GM12878 (cell line): Measurements from ENCODE around the gene B4GALT5. TPM values are rescaled to one million over a fixed set of nuclear protein-coding genes. Genes with fewer than 3 reads are reported as not detected.

ENCODE experiments used
- ATAC-seq: fragments of 200-7000 bp; cut with Tn5 transposase; 3 replicates; pipeline ENCODE4 v1.9.1; 2020; ENCODE audit warnings: mild to moderate bottlenecking, moderate library complexity
- BruUV-seq: library from RNA; stranded (reverse); fragments of 400-500 nt; replicated peaks from 2 replicates; lab custom pipeline; 2021; lab: Mats Ljungman, UMichigan
- CTCF ChIA-PET: fragments of 300-600 bp; sonication (Branson Sonifier 250); formaldehyde crosslinking; extraction: SDS; loops from one replicate; lab custom pipeline; 2021; ENCODE audit warnings: inconsistent platforms; lab: Yijun Ruan, JAX
- POLR2A ChIA-PET: fragments of 350-600 bp; formaldehyde crosslinking; extraction: SDS; loops from one replicate; lab custom pipeline; 2021; ENCODE audit warnings: inconsistent platforms; lab: Charles Lee
- RAD21 ChIA-PET: fragments of 300-600 bp; sonication (Branson Sonifier 250); formaldehyde crosslinking; loops from one replicate; lab custom pipeline; 2023; ENCODE audit warnings: antibody characterized with exemption; ENCODE audit not compliant: unreplicated experiment; lab: Charles Lee
- SMC1A ChIA-PET: fragments of 300-600 bp; sonication (Branson Sonifier 250); formaldehyde crosslinking; loops from one replicate; lab custom pipeline; 2023; ENCODE audit not compliant: unreplicated experiment, uncharacterized antibody; lab: Charles Lee
- DNase-seq: peaks from one replicate; pipeline ENCODE4 v3.0.0-alpha.2; 2011; ENCODE audit warnings: low read depth, low spot score
- FAIRE-seq: peaks from 3 replicates; lab custom pipeline; 2011; peaks lifted over from hg19 to GRCh38; lab: Jason Lieb, UNC
- H2AFZ ChIP-seq: 2 replicates; pipeline ENCODE4 v1.6.0; 2011; ENCODE audit warnings: low read depth, low read length, control low read depth; ENCODE audit not compliant: control insufficient read depth
- H3K27ac ChIP-seq: 2 replicates; pipeline ENCODE4 v1.5.1; 2011; ENCODE audit warnings: control low read depth; ENCODE audit not compliant: control insufficient read depth, insufficient read depth
- H3K27me3 ChIP-seq, 2 experiments: replicated peaks in 1 of 2; 2 replicates each; pipeline versions ENCODE4 v1.6.0 to v1.6.1; 2011; ENCODE audit warnings: low read length in 1 of 2; ENCODE audit not compliant: control insufficient read depth in 2 of 2, insufficient read depth in 2 of 2
- H3K36me3 ChIP-seq, 2 experiments: 2 replicates each; pipeline ENCODE4 v1.5.1; 2011; ENCODE audit warnings: low read length in 1 of 2; ENCODE audit not compliant: control insufficient read depth in 2 of 2, insufficient read depth in 2 of 2
- H3K4me1 ChIP-seq: 2 replicates; pipeline ENCODE4 v1.6.1; 2011; ENCODE audit warnings: mild to moderate bottlenecking, low read length, moderate library complexity, mixed read lengths; ENCODE audit not compliant: control insufficient read depth, insufficient read depth
- H3K4me2 ChIP-seq: 2 replicates; pipeline ENCODE4 v1.6.0; 2011; ENCODE audit warnings: control low read depth; ENCODE audit not compliant: control insufficient read depth, insufficient read depth
- H3K4me3 ChIP-seq: fragments of 200-600 bp; sonication (generic); 2 replicates; pipeline ENCODE4 v1.5.1; 2016
- H3K79me2 ChIP-seq: 2 replicates; pipeline ENCODE4 v1.6.0; 2011; ENCODE audit warnings: low read length; ENCODE audit not compliant: control insufficient read depth, insufficient read depth
- H3K9ac ChIP-seq: 2 replicates; pipeline ENCODE4 v1.8.0; 2011; ENCODE audit warnings: low read length, control low read depth, mixed read lengths; ENCODE audit not compliant: control insufficient read depth, insufficient read depth
- H3K9me3 ChIP-seq: replicated peaks from 3 replicates; pipeline ENCODE4 v1.5.1; 2011; ENCODE audit warnings: mild to moderate bottlenecking, low read length; ENCODE audit not compliant: control insufficient read depth, insufficient read depth
- H4K20me1 ChIP-seq: 2 replicates; pipeline ENCODE4 v1.6.0; 2011; ENCODE audit not compliant: control insufficient read depth, insufficient read depth
- CBX3 ChIP-seq: fragments of 200-600 bp; sonication (generic); IDR thresholded peaks from 2 replicates; pipeline ENCODE4 v1.6.1; 2016; ENCODE audit warnings: low read depth, borderline replicate concordance
- CREB1 ChIP-seq: IDR thresholded peaks from 2 replicates; pipeline ENCODE4 v1.6.1; 2012; ENCODE audit warnings: low read depth, mild to moderate bottlenecking, inconsistent platforms
- FOXM1 ChIP-seq: IDR thresholded peaks from 2 replicates; pipeline ENCODE4 v1.6.1; 2012; ENCODE audit warnings: low read depth, mild to moderate bottlenecking, inconsistent platforms, low read length, moderate library complexity
- IRF3 ChIP-seq: fragments of 450-650 bp; IDR thresholded peaks from 2 replicates; pipeline ENCODE4 v1.6.1; 2014; ENCODE audit warnings: mild to moderate bottlenecking
- MXI1 ChIP-seq: fragments of 150-350 bp; IDR thresholded peaks from 2 replicates; pipeline ENCODE4 v1.6.1; 2011; ENCODE audit warnings: low read depth, mild to moderate bottlenecking, inconsistent platforms, low read length, improper control_type of control experiment
- PAX8 ChIP-seq: fragments of 450-650 bp; IDR thresholded peaks from 2 replicates; pipeline ENCODE4 v1.6.1; 2017; ENCODE audit warnings: mild to moderate bottlenecking, moderate library complexity
- PML ChIP-seq: IDR thresholded peaks from 2 replicates; pipeline ENCODE4 v1.6.1; 2012; ENCODE audit warnings: low read length, inconsistent platforms
- RAD51 ChIP-seq: fragments of 450-650 bp; IDR thresholded peaks from 2 replicates; pipeline ENCODE4 v1.6.1; 2016; ENCODE audit warnings: moderate library complexity, mild to moderate bottlenecking, inconsistent platforms
- RFX5 ChIP-seq: IDR thresholded peaks from 2 replicates; pipeline ENCODE4 v1.6.1; 2011; ENCODE audit warnings: low read depth, low read length, improper control_type of control experiment
- SKIL ChIP-seq: fragments of 450-650 bp; IDR thresholded peaks from 2 replicates; pipeline ENCODE4 v1.6.1; 2017; ENCODE audit warnings: mild to moderate bottlenecking, low read depth, inconsistent platforms; ENCODE audit not compliant: poor library complexity, severe bottlenecking
- ZNF384 ChIP-seq: IDR thresholded peaks from 2 replicates; pipeline ENCODE4 v1.6.1; 2012; ENCODE audit warnings: low read depth, mild to moderate bottlenecking, low read length, improper control_type of control experiment, borderline replicate concordance
- WGBS: methylation state at CpG from one replicate; pipeline ENCODE4 v1.1.6; 2016; ENCODE audit warnings: low lambda C conversion rate; ENCODE audit not compliant: insufficient replicate concordance, insufficient coverage; ENCODE audit errors: missing lambda C conversion rate; 5-methylcytosine and 5-hydroxymethylcytosine counted together
- in situ Hi-C: fragments of 300-500 bp; cut with MboI; formaldehyde crosslinking; loops from 9 replicates; pipeline ENCODE4 v1.14.3; 2018; ENCODE audit warnings: mixed read lengths
- intact Hi-C: fragments of 100-400 bp; cut with micrococcal nuclease; formaldehyde crosslinking; loops from one replicate; pipeline ENCODE4 v1.14.2; 2022; ENCODE audit not compliant: unreplicated experiment
- polyA plus RNA-seq, 11 experiments: library from polyadenylated mRNA; depleted of rRNA in 4 of 11; unstranded in 6 of 11; stranded (reverse) in 5 of 11; fragments of >200 nt; fragmentation: Nextera tagmentation in 4 of 11; fragmentation: Illumina TruSeq in 1 of 11; extraction: Ambion mirVana in 4 of 11; extraction: Trizol in 1 of 11; gene quantifications; 1 replicate in 1 of 11; 2 replicates in 10 of 11; pipeline versions ENCODE4 v1.2.1 to v1.2.3, GENCODE V29; 2011 to 2016; ENCODE audit warnings: inconsistent platforms in 2 of 11, missing spikeins in 2 of 11, low read depth in 1 of 11
- total RNA-seq, 4 experiments: library from RNA; depleted of rRNA in 3 of 4; stranded (reverse); fragments of >200 nt in 3 of 4; fragmentation: Illumina TruSeq in 1 of 4; extraction: Trizol in 1 of 4; gene quantifications; 2 replicates each; pipeline versions ENCODE4 v1.2.1 to v1.2.3, GENCODE V29; 2013 to 2021
- TF ChIP-seq, protein P1 (sequence below): fragments of 450-650 bp; formaldehyde crosslinking; IDR thresholded peaks from 2 replicates; pipeline ENCODE4 v1.5.0; 2022; ENCODE audit warnings: mild to moderate bottlenecking, missing genetic modification characterization
- TF ChIP-seq, protein P2 (sequence below): fragments of 450-650 bp; IDR thresholded peaks from 2 replicates; pipeline ENCODE4 v1.6.1; 2016; ENCODE audit warnings: mild to moderate bottlenecking

The B4GALT5 gene
- total and polyA plus RNA-seq, 10 of the 15 experiments (the other 5 are each of a cell fraction or from before 2014, with no cell fraction given), result 2.0 to 55.5 (median 20.2) TPM

GRCh38 chr20:49620364-49621240 is 93.1 kb downstream of the B4GALT5 start:
- Histone ChIP-seq H3K79me2 (0 out of 2 replicates have a peak, but pooled peaks cover 2% of the 10 kb centered on the region), H3K9ac (peak overlapping the region; percentile 36; the same call in 1 of the 2 replicates), H3K27me3 (no peaks in the 10 kb centered on the region), H3K27ac (peak overlapping the region; percentile 57), H4K20me1 (no peaks in the 10 kb centered on the region), H3K4me1 (peaks cover 37% of the 10 kb centered on the region), H2AFZ (no peak overlapping the region), H3K4me2 (peak overlapping the region; percentile 83), H3K4me3 (peak overlapping the region; percentile 8; the same call in 1 of the 2 replicates), H3K36me3 (no peaks in the 10 kb centered on the region), H3K9me3 (peaks cover 8% of the 10 kb centered on the region; the same call in 2 of the 3 replicates)
- in situ Hi-C loops, result no loop called here
- peak; percentile 92 for ATAC-seq
- FAIRE-seq, result peak; percentile 99
- ChIA-PET CTCF (interaction anchor here (0.6 to 1.8 kb wide), 11 partner anchors 9 to 306 kb away, joined by 3 to 15 read pairs (median 3); no protein-coding TSS in a partner anchor), SMC1A (interaction anchor here (0.6 to 3.7 kb wide), 24 partner anchors 11 to 226 kb away, joined by 3 to 45 read pairs (median 4); no protein-coding TSS in a partner anchor), POLR2A (interaction anchor here (0.7 to 3.0 kb wide), 6 partner anchors 10 to 180 kb away, joined by 3 to 12 read pairs (median 3); no protein-coding TSS in a partner anchor), RAD21 (interaction anchor here (0.7 to 2.0 kb wide), 20 partner anchors 8 to 226 kb away, joined by 3 to 22 read pairs (median 4); no protein-coding TSS in a partner anchor)
- TSS peak; percentile 78 for BruUV-seq
- under 1% methylated on average over 12 of the region's 12 CpGs for WGBS
- peak; percentile 100 for DNase-seq
- intact Hi-C loops, result loop anchor here (2.0 to 5.0 kb wide), 4 partner anchors 48 to 182 kb away; no protein-coding TSS in a partner anchor
- TF ChIP-seq, protein P1, sequence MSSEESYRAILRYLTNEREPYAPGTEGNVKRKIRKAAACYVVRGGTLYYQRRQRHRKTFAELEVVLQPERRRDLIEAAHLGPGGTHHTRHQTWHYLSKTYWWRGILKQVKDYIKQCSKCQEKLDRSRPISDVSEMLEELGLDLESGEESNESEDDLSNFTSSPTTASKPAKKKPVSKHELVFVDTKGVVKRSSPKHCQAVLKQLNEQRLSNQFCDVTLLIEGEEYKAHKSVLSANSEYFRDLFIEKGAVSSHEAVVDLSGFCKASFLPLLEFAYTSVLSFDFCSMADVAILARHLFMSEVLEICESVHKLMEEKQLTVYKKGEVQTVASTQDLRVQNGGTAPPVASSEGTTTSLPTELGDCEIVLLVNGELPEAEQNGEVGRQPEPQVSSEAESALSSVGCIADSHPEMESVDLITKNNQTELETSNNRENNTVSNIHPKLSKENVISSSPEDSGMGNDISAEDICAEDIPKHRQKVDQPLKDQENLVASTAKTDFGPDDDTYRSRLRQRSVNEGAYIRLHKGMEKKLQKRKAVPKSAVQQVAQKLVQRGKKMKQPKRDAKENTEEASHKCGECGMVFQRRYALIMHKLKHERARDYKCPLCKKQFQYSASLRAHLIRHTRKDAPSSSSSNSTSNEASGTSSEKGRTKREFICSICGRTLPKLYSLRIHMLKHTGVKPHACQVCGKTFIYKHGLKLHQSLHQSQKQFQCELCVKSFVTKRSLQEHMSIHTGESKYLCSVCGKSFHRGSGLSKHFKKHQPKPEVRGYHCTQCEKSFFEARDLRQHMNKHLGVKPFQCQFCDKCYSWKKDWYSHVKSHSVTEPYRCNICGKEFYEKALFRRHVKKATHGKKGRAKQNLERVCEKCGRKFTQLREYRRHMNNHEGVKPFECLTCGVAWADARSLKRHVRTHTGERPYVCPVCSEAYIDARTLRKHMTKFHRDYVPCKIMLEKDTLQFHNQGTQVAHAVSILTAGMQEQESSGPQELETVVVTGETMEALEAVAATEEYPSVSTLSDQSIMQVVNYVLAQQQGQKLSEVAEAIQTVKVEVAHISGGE (CRISPR knock-in tag), result no peak
- TF ChIP-seq ZNF384, result peak; percentile 47; the same call in 1 of the 2 replicates
- peak; percentile 100 for TF ChIP-seq SKIL
- peak; percentile 39 for TF ChIP-seq RAD51
- 0 out of 2 replicates have a peak, but pooled peaks have one; percentile 40 for TF ChIP-seq RFX5
- TF ChIP-seq PAX8, result no peak
- TF ChIP-seq CREB1, result peak; percentile 62; the same call in 1 of the 2 replicates
- no peak for TF ChIP-seq IRF3
- TF ChIP-seq PML, result no peak
- peak; percentile 86 for TF ChIP-seq FOXM1
- TF ChIP-seq CBX3, result no peak
- TF ChIP-seq, protein P2, sequence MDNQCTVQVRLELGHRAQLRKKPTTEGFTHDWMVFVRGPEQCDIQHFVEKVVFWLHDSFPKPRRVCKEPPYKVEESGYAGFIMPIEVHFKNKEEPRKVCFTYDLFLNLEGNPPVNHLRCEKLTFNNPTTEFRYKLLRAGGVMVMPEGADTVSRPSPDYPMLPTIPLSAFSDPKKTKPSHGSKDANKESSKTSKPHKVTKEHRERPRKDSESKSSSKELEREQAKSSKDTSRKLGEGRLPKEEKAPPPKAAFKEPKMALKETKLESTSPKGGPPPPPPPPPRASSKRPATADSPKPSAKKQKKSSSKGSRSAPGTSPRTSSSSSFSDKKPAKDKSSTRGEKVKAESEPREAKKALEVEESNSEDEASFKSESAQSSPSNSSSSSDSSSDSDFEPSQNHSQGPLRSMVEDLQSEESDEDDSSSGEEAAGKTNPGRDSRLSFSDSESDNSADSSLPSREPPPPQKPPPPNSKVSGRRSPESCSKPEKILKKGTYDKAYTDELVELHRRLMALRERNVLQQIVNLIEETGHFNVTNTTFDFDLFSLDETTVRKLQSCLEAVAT, result peak; percentile 94
- 0 out of 2 replicates have a peak, but pooled peaks have one; percentile 68 for TF ChIP-seq MXI1
